Dermis microvascular lymphatic vessel endothelial cell (primary cell): ENCODE measurements around the gene BUB3. TPM values are rescaled to one million over a fixed set of nuclear protein-coding genes. Genes with fewer than 3 reads are reported as not detected.
"Not testable (repeated sequence)": the region's sequence is repeated elsewhere in the genome, so short reads cannot be mapped to it uniquely, and the experiment has no call there.

ENCODE experiments used
- DNase-seq, 2 donors: peaks; one replicate each; pipeline versions ENCODE4 v3.0.0 to v3.0.0-alpha.2; 2010; ENCODE audit warnings: low read depth in 2 of 2
- total RNA-seq: library from RNA; depleted of rRNA; stranded (reverse); fragments of >200 nt; gene quantifications from 2 replicates; pipeline ENCODE4 v1.2.1, GENCODE V29; 2014

Gene BUB3
- total RNA-seq, 1 donor from 2014 or later = 222 TPM

DNA sequence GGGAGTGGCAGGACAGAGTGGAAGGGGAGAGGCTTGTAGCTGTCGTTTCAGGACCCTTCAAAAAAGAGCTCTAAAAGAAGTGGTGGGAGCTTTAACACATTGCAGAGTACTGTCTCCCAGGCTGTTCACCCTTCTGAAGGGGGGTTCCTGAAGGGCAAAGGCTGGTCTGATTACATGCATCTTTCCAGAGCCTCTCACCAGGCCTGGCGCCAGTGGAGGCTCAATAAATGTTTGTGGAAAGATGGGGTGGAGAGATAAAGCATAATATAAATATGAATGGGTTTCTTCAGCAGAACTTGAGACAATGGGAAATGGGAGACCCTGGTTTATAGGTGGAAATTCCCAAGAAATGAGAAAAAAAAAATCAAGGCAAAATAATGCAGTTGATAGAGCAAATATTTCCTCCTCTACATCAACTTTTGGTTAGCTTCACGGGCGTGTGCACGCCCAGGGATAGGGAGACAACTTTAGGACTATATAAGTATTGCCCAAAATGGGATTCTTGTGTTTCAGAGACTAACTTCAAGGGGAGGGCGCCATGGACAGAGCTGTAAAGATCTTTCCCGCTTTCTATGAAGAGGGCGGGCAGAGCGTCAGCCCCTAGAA, 613 bp upstream of the BUB3 start:
- no peak for DNase-seq

DNA sequence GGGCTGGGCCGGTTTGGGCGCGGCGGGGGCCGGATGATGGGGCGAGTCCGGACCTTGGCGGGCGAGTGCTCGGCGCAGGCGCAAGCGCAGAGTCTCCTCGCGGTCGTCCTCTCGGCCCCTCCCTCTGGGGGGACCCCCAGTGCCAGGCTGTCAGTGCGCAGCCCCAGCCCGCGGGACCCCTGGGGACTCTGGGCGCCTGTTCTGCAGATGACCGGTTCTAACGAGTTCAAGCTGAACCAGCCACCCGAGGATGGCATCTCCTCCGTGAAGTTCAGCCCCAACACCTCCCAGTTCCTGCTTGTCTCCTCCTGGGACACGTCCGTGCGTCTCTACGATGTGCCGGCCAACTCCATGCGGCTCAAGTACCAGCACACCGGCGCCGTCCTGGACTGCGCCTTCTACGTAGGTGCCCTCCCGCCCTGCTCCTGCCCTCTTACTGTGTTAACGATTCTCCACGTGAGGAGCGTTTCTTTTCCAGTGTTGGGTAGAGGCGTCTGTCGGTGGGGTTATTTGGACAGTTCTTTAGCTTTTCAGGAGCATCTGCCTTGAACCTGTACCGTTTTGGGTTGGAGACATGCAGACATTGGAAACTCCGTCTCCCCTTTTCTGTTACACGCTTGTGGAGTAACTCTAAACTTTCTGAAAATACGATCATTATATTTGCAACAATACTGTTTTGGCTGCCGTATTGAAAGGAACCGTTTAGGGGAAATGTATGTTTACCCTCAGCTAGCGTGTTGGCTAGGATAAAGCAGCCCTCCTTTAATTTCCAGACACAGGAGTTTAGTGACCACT, 706 bp downstream of the BUB3 start:
- peak in 1 of 2 donors; percentile 65 for DNase-seq

DNA sequence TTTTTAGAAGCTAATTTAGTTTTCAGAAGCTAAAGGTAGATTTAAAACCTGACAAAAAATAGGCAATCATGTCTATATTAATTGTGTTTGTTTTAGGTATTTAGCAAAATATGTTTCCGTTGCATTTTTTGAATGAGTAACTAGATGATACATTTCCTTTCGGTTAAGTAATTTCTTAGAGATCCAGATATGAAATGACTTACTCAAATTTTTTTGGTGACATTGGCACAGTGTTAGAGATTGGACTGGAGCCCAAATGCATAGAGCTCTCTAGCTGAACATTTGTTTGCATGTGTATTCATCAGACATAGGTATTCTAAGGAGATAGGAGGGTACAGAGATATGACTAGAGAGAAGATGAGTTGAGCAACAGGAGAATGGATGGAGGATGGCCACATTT, 1.9 kb downstream of the BUB3 start:
- no peak for DNase-seq

- no peak for DNase-seq
Observed at GRCh38 chr10:123157210-123157609, 3.0 kb downstream of the BUB3 start.

GRCh38 chr10:123158682-123159081, 4.5 kb downstream of the BUB3 start:
- no peak for DNase-seq

- no peak for DNase-seq
Observed at GRCh38 chr10:123160311-123160980, 6.2 kb downstream of the BUB3 start.

DNA sequence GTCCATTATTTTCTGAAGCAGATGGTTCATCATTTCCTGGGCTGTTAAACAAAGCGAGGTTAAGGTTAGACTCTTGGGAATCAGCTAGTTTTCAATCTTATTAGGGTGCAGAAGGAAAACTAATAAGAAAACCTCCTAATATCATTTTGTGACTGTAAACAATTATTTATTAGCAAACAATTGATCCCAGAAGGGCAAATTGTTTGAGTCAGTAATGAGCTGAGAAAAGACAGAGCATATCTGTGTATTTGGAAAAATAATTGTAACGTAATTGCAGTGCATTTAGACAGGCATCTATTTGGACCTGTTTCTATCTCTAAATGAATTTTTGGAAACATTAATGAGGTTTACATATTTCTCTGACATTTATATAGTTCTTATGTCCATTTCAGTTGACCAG, 10.1 kb downstream of the BUB3 start:
- no peak for DNase-seq

DNA sequence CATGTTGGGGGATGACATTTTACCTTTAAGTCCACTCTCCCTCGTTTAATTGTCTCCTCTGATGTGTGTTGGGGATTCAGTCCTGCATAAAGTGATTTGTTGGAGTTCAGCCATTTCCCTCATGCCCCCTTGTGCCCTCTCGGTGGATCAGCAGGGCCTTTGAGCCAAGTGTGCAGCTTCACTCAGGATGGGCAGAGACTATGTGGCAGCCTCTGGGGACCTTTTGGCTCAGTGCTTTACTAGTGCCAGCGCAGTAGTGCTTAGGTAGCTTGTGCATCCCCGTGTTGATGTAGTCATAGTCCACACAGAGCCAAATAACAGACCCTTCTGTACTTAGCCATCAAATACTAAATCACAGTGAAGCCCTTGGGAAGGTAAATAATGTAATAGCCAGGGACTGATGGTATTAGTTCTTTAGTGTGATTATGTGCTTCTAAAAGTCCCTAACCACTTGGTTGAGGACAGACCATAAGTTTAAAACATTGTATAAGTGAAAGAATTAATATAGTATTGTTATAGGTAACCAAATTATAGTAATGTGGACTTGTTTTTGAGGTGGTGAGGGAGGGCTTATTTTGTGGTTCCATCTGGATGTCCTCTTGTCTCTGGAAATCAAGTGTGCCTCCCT, 11.4 kb downstream of the BUB3 start:
- no peak for DNase-seq

DNA sequence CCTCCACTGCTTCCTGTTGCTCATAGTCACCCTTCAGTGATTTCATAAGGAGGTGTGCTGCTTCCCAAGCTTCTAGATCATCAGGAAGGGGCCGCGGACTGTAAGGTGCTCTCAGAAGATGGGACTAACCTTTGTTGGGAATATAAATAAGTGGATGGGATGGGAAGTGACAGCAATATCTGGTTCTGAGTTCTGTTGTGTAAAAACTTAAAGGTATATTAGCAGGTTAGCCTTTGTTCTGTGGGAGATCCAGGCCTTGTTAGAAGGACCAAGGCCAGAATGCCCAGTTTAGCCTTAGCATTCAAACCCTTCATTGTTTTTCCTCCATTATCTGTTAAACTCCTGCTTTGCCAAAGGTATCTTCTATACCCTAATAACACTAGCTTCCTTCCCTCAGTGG, 12.4 kb downstream of the BUB3 start:
- DNase-seq = no peak

DNA sequence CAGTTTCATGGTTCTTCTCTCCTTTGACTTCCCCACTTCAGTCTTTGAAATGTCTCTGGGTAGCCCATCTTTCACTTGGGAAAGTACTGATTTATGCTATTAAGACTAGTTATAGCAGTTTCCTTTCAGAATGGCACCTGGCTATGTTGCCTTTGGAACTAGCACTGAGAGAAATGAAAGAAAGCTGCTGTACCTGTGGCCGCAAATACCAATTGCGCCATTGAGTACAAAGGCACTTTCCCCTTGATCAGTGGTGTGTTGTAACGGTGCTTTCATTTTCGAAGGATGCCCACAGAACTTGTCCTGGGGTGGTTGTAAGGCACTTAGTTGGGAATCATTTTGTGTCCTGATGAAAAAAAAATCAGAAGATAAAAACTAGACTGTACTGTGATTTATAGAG, 16.8 kb downstream of the BUB3 start:
- no peak for DNase-seq

GRCh38 chr10:123171616-123172015, 17.4 kb downstream of the BUB3 start:
- not testable (repeated sequence) for DNase-seq

DNA sequence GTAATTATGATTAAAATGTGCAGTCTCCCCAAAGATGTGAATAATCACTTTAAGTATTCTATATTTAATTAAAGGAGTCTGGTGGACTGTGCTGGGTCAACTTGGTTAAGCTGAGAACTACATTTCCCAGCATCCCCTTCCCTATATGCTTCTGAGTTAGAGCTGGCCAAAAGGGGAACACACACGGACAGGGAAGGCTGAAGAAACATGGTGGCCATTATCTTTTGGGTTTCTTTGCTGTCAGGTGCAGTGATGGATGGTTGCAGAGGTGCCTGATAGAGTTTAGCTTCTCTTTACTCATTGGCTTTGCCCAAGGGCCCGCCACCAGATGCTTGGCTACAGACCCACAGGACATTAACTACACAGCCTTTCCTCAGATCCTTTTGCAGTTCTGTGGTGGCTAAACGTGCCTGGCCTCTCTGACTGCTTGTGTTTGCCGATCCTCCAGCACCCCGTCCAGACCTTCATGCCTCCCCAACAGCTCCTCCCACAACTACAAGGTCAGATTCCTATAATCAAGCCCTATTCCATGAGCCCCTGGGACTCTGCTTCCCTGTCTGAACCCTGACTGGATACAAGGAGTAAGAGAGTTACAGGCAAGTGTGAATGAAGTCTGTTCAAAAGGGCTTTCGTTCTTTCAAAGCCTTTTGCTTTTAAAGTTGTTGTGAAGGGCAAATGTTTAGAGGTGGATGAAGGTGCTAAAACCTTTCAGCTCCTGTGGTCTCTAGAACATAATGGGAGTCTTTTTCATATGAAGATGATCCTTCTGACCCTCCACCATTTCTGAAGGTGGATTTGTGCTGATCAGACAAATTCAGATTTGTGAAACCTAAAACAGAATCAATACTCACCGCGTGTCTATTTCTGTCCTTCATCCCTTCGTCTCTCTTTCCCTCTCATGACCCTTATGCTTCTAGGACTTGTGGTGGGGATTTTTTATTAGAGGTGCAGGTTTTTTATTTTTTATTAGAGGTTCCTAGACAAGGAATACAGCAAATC, 21.5 kb downstream of the BUB3 start:
- no peak for DNase-seq

DNA sequence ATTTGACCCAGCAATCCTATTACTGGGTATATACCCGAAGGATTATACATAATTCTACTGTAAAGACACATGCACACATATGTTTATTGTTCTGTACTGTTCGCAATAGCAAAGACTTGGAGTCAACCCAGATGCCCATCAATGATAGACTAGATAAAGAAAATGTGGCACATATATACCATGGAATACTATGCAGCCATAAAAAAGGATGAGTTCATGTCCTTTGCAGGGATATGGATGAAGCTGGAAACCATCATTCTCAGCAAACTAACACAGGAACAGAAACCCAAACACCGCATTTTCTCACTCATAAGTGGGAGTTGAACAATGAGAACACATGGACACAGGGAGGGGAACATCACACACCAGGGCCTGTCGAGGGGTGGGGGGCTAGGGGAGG, 24.2 kb downstream of the BUB3 start:
- not testable (repeated sequence) for DNase-seq

- no peak for DNase-seq
Observed at GRCh38 chr10:123180101-123181090, 26.2 kb downstream of the BUB3 start.

DNA sequence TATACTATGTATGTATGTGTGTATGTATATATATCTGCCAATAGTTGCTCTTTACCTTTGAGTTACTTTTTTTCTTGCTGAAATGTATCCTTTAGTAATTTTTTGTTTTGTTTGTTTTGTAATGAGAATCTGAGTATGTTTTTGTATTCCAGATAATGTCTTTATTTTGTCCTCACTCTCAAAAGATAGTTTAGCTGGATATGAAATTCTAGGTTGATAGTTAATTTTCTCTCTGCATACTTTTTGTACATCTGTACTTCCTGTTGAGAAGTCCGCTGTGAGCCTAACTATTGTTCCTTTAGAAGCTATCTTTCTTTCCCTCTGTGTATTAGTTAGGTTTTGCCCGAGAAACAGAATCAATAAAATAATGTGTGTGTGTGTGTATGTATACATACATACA, 29.5 kb downstream of the BUB3 start:
- no peak for DNase-seq

- DNase-seq = no peak
Observed at GRCh38 chr10:123187781-123188180, 33.6 kb downstream of the BUB3 start.

GRCh38 chr10:123191886-123192285, 37.7 kb downstream of the BUB3 start:
- no peak for DNase-seq

DNA sequence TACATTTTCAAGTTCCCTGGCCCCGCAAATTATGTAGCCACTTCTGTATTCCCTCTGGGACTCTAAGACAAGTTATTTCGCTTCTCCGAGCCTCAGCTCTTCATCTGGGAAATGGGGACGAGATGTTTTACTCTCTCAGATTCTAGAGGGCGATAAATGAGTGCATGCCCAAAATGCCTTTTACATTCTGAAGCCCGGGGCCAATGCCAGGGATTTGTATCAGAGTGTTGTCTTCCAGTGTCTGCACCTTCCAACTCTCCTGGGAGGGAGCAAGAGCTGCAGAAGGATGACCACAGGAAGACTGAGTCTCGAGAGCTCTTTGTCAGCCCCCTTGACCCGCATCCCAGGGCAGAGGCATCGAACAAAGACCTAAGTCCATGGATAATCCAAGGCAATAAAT, 39.9 kb downstream of the BUB3 start:
- no peak for DNase-seq

GRCh38 chr10:123200531-123200930, 46.3 kb downstream of the BUB3 start:
- no peak for DNase-seq

DNA sequence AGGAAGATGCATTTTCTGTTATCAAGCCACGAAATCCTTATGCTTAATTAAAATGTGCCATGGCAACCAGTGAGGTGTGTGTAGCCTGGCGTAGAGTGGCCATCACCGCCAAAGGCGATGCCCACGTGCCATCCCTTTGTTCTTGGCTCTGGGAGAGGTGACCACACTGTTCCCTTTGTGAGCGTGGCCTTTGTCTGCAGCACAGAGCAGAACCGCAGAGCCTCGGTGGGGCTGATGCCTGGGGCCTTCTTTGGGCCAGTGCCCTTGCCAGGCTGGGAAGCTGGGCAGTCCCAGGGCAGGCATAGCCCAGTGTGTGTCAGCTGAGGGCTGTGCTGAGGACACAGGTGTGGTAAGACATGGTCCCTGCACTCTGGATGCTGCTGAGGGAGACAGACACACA, 48.3 kb downstream of the BUB3 start:
- DNase-seq = no peak
